T follicular helper cell (primary cell): ENCODE data around the gene POLRMT.
"Not testable (repeated sequence)": the region's sequence is repeated elsewhere in the genome, so short reads cannot be mapped to it uniquely, and the experiment has no call there.

Experiments
- DNase-seq: peaks from one replicate; pipeline ENCODE4 v3.0.0-alpha.2; 2020; ENCODE audit warnings: low read depth
- total RNA-seq, 2 experiments: gene quantifications; one replicate each; lab custom pipeline; 2026; lab: John Stamatoyannopoulos, UW

The POLRMT gene
- total RNA-seq: 77.3 to 96.3 reads per million in 2 experiments

DNA sequence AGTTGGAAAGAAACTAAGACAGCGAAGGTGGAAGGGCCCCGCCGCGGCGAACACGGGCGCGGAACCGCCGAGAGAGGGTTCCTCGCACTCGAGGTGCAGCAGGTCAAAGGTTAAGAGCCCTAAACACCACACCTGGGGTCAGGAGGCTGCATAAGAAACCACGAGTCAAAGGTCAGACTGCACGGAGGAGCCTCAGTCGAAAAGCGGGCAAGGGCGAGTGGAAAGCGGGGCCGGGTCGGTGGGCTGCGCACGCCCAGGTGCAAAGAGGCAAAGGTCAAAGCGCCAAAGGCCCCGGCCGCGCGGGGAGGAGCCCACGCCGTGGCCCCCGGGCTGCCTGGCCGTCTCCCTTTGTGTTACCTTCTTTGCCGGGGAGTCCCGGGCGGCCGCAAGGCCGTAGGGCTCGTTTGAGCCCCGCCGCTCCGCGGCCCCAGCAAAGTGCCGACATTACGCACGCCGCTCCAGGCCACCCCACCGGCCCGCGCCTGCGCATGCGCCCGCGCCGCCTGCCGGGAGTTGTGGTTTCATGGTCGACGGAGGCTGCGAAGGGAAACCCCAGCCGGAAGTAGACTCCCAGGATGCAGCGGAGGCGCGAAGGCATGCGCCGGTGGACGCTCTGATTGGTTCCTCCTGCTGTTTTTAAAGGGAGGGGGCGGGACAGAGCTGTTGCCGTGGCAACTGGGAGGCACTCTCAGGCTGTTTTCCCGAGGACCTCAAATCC, at the start of gene POLRMT:
Gene POLRMT (minus strand): TSS at position 470 of the 718 bp plus-strand sequence. CDS start 25 bp downstream, at position 445.
- peak; percentile 93 for DNase-seq

DNA sequence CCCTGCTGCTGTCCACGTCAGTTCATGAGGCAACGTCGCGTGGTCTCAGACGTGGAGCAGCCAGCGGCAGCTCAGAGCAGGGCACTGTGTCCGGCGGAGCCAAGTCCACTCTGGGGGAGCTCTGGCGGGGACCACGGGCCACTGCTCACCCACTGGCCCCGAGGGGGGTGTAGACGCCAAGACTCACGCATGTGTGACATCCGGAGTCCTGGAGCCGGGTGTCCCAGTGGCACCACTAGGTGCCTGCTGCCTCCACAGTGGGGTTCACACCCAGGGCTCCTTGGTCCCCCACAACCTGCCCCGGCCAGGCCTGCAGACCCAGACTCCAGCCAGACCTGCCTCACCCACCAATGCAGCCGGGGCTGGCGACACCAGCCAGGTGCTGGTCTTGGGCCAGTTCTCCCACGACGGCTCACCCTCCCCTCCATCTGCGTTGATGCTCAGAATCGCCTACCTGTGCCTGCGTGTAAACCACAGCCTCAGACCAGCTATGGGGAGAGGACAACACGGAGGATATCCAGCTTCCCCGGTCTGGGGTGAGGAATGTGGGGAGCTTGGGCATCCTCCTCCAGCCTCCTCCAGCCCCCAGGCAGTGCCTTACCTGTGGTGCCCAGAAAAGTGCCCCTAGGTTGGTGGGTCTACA, 49.5 kb upstream of the POLRMT start:
- no peak for DNase-seq

DNA sequence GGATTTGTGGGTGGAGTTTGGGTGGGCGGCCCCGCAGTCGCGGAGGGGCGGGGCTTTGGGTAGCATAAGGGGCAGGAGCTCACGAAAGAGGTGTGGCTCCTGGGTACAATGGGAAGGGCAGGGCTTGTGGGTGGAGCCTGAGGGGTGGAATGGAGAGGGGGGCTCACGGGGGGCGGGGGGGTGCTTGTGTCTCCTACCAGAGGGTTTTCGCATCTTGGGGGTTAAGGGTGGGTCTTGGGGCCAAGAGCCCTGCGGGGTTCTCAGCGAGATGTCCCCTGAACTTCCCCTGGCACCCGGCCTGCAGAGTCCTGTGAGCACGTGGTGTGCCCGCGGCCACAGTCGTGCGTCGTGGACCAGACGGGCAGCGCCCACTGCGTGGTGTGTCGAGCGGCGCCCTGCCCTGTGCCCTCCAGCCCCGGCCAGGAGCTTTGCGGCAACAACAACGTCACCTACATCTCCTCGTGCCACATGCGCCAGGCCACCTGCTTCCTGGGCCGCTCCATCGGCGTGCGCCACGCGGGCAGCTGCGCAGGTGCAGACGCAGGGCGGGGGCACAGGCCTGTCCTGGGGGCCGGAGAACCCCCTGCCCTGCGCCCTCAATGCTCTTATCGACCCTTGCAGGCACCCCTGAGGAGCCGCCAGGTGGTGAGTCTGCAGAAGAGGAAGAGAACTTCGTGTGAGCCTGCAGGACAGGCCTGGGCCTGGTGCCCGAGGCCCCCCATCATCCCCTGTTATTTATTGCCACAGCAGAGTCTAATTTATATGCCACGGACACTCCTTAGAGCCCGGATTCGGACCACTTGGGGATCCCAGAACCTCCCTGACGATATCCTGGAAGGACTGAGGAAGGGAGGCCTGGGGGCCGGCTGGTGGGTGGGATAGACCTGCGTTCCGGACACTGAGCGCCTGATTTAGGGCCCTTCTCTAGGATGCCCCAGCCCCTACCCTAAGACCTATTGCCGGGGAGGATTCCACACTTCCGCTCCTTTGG, 48.0 kb upstream of the POLRMT start:
- no peak for DNase-seq

DNA sequence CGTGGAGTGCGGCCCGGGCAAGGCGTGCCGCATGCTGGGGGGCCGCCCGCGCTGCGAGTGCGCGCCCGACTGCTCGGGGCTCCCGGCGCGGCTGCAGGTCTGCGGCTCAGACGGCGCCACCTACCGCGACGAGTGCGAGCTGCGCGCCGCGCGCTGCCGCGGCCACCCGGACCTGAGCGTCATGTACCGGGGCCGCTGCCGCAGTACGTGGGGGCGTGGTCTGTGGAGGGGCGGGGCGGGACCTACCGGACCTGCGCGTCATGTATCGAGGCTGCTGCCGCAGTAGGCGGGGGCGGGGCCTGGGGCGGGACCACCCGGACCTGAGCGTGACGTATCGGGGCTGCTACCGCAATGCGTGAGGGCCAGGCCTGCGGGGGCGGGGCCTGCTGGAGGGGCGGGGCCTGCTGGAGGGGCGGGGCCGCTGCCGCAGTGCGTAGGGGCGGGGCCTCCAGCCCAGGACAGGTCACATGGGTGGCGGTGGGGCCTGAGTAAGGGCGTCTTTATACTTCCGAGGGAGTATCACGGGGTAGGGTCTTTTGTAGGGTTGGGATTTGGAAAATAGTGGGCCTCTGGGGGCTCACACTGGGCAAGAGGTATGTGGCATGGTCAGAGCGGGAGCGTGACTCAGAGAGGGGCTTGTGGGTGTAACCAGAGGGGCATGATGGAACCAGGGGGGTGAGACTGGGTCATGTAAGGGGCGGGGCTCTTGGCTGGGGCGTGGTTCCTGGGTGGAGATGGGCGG, 47.1 kb upstream of the POLRMT start:
- peak; percentile 100 for DNase-seq

DNA sequence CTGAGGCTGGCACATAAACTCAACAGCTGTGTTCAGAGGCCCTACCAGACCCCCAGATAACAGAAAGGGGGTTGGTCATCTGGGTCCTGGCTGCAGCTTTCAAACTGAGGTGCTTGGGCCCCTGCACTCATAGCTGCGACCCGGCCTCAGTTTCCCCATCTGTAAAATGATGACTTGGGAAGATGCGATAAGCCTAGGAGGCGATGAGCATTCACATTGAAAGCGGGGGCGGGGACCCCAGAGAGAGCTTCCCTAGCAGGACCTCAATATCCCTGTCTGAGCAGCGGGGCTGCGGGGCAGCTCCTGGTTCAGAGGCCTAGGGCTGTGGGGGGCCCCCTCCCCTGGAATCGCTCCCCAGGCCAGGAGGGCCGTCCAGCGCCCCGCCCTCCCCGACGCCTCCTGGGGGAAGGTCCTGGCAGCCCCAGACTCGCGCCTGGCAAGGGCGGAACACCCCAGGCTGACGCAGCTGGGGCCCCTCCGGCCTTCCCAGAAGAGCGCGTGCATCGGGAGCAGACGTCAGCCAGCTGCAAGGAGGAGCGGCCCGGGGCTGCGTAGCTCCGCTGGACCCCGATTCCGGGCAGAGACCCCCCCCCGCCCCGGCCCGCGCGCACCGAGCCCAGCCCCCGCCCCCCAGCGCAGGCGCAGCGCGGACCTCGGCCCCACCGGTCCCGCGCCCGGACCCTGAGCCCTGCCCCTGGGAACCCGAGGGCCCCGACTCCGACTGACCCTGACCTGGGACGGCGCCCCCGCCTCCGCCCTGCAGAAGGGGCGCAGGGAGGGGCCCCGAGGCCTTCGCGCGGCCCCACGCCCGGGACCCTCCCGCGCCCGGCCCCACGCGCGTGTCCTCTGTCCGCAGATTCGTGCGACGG, 46.3 kb upstream of the POLRMT start:
- no peak for DNase-seq

DNA sequence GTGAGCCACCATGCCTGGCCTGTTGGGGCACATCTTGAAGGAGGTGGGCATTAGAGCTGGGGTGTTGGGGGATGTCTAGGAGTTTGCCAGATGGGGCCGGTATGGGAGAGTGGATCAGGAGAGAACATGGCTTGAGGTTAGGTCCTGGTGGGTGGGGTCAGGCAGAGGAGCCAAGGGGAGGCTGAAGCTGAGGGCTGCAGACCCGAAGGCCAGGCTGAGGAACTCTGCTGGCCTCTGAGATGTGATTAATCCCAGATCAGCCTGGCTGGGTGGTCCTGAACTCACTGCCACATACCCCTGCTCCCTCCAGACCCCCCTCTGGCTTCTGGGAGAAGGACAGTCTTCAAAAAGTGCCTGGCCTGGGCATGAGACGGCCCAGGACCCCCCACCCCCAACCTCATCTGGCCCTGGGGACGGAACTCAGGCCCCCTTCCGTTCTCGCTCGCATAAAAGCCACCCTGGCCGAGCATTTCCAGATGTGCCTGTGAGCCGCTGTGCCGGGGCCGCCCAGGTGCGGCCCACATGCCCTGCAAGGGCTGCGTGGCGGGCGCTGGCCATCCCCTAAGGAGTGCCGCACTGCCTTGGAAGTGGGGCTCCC, 45.6 kb upstream of the POLRMT start:
- no peak for DNase-seq

DNA sequence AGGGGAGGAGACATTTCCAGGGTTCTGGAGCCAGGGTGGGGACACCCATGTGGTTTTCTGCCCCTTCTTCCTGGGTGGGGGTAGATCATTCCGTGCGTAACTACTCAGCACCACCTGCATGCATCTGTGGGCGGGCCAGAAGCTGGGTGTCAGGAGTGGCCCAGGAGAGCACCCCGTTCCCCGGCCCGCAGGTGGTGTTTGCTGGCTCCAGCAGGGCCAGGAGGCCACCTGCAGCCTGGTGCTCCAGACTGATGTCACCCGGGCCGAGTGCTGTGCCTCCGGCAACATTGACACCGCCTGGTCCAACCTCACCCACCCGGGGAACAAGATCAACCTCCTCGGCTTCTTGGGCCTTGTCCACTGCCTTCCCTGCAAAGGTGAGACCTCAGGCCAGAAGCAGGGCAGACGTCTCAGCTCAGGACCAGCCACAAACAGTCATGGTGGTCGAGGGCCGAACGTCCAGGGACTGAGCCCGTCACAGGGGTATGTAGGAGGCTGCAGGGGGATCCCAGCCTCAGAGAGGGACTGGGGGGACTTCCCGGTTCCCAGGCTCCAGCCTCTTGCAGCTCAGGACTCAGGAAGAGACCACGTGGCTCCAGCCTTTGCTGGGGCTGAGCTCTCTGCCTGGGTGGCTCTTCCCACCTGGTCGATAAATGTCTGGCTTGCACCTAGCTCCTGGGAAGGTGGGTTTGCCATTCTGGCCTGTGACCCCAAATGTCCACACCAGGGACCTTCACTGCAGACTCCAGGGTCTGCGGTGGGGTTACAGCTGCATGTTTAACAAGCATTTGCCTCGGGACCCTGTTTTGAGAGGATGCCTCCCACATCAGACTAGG, 44.5 kb upstream of the POLRMT start:
- DNase-seq: no peak

DNA sequence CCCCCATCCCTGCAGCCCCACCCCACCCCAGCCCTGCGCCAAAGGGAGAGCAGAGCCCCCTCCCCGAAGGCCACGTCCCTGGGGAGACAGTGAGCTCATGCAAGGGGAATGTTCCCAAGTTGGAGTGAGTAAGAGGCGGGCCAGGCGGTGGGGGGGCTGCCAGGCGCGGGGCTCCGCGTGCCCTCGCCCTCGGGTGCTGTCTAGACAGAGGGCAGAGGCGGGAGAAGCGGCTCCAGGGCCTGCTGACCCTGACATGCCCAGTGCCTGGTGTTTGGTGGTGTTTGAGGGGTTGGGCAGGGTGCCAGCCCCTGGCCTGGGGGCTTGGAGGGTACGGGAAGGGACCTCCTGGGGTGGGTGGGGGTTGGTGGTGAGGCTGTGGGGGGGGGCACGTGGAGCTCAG, 43.9 kb upstream of the POLRMT start:
- no peak for DNase-seq

DNA sequence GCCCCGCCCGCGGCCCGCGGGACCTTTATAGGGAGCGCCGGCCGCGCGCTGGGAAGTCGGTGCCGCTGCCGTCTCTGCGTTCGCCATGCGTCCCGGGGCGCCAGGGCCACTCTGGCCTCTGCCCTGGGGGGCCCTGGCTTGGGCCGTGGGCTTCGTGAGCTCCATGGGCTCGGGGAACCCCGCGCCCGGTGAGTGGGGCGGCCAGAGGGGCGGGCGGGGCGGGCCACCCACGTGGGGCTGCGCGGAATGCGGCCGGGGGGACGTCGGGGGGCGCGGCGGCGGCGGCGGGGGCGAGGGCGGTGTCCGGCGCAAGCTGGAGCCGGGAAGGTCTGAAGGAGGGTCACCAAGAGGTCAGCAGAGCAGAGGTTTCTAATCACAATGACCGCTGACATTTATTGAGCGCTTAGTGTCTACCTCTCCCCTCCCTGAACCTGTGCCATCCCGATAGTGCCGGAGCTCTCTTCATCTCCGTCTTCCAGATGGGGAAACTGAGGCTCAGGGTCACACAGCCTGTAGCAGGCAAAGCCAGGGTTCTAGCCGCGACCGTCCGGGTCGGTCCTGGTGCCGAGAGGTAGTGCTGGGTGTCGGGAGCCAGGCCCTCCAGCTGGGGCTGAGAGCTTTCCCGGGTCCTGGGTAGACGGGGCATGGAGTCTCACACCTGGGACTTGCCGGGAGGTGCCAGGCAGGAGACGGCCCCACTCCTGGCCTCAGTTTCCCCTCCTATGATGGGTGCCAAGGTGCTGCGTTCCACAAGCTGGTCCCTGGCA, 43.2 kb upstream of the POLRMT start, which contains the start of gene FSTL3:
Gene FSTL3 (plus strand): TSS at position 54 of the 767 bp plus-strand sequence. CDS start 32 bp downstream, at position 86.
- no peak for DNase-seq

DNA sequence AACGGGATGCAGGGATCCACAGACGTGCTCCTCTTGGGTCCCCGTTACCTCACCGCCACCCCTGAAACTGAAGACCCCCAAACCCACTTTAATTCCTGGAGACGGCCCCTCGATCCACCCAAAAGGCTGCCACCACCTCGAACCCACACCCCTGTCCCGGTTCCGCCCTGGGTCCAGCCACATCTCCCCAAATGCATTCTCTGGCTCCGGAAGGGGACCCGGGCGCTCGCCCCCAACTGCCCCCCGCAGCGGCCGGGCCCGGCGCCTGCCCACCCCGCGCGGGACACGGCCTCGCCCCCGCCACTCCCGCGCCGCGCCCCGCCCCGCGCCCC, 42.6 kb upstream of the POLRMT start:
- no peak for DNase-seq

DNA sequence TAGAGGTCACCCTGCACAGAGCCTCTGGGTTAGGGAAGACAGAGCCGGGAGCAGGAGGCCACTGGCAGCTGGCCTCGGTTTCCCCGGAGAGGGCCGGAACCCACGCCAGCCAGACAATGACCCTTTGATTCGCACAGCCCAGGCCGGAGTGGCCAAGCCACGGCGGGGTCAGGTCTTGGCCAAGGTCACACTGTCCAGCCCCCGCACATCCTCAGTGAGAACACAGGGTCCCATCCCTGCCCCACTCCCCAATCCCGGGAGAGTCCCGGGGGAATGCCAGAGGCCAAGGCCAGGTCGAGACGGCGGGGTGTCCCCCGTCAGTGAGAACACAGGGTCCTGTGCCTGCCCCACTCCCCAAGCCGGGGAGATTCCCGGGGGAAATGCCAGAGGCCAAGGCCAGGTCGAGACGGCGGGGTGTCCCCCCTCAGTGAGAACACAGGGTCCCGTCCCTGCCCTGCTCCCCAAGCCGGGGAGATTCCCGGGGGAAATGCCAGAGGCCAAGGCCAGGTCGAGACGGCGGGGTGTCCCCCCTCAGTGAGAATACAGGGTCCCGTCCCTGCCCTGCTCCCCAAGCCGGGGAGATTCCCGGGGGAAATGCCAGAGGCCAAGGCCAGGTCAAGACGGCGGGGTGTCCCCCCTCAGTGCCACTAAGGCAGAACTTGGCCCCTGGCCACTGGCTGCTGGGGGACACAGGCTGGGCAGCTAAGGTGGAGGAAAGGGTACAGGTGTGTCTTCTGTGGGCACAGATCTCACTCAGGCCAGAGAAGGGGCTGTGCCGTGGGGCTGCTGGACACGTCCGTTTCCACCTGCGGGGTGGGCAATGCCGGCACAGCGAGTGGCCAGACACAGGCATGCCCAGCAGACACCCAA, 41.2 kb upstream of the POLRMT start:
- DNase-seq: no peak

DNA sequence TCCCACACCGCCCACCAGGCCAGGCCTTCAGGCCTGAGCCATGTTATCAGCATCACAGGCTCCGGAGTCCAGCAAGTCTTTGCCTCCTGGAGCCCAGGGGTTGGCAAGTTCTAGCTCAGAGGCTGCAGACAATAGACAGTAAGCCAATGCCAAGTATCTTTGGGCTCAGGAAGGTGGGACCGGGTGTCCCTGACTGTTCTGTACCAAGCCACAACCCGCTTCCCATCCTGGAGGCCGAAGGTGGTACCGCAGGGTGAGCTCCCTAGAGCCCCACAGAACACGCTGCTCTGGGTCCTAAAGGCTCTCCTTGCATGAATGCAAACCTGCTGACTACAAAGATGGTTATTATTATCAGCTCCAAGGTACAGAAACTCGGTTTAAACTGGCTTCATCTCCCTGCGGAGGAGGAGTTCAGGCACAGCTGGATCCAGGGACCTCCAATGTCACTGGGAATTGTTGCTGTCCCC, 37.3 kb upstream of the POLRMT start:
- no peak for DNase-seq

DNA sequence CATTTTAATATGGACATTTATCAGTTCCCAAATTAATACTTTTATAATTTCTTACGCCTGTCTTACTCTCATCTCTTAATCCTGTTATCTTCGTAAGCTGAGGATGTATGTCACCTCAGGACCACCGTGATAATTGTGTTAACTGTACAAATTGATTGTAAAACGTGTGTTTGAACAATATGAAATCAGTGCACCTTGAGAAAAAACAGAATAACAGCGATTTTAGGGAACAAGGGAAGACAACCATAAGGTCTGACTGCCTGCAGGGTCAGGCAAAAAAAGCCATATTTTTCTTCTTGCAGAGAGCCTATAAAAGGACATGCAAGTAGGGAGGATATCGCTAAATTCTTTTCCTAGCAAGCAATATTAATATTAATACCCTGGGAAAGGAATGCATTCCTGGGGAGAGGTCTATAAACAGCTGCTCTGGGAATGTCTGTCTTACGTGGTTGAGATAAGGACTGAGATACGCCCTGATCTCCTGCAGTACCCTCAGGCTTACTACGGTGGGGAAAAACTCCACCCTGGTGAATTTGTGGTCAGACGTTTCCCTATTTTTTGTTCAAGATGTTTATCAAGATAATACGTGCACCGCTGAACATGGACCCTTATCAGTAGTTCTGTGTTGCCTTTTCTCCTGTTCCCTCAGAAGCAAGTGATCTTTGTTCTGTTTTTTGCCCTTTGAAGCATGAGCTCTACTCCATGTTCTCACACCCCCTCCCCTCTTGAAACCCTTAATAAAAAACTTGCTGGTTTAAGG, 35.5 kb upstream of the POLRMT start:
- DNase-seq: not testable (repeated sequence)

DNA sequence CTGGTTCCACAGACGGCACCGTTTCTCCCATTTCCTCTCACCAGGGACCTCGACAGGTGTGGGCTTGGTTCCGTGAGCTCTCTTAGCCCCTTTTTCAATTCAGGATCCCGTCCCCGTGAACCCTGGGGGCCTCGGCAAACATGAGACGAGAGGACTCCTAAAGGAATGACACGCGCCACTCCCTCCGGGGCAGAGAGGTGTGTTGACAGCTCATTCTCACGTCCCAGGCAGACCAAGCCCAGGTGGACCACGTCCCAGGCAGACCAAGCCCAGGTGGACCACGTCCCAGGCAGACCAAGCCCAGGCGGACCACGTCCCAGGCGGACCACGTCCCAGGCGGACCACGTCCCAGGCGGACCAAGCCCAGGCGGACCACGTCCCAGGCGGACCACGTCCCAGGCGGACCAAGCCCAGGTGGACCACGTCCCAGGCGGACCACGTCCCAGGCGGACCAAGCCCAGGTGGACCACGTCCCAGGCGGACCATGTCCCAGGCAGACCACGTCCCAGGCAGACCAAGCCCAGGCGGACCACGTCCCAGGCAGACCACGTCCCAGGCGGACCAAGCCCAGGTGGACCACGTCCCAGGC, 33.7 kb upstream of the POLRMT start:
- not testable (repeated sequence) for DNase-seq

DNA sequence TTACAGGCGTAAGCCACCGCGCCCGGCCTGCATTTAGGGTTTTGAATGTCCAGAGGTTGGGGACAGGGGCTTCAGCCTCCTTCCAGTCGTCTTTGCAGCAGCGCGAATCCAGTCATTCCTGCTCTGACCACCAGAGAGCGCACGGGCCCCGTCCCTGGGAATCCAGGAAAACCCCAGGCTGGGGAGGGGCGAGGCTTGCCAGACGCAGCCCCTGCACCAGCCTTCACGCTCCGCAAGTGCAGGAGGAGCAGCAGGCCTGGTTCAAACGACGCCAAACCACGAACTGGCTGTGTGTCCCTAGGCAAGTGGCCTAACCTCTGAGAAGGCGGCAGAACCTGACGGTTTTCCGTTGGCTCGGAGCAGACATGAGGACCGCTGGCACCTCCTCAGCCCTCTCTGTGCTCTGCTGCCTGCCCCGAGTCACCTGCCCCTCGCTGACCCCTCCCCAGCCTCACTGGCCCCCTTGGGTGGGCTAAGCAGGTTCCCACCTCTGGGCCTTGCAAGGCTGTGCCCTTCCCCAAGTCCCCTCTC, 31.6 kb upstream of the POLRMT start:
- peak; percentile 74 for DNase-seq

DNA sequence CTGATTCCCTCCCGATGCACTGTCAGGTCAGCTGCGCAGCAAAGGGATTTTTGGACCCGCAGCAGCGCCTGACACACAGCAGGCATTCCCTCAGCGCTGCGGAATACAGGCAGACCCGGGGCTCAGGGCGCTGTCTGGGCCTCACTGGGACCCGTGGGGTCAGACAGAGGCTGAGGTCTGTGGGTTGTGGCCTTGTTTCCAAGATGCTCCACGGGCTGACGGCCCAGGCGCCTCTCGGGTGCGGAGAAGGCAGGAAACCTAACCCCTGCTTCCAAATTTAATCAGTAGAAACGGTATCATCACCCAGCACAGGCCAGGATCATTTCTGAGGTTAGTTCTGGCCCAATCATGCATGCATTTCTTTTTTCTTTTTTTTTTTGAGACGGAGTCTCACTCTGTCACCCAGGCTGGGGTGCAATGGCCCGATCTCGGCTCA, 30.4 kb upstream of the POLRMT start:
- no peak for DNase-seq
